ENCODE measurements around the gene FBXW4.
A peak's percentile ranks its signal among the peaks of the same experiment; 100 is the strongest.

The FBXW4 gene

GRCh38 chr10:101618871-101619270 is 76.1 kb downstream of the FBXW4 start:
- no peak for DNase-seq (ENCODE audit: low spot score)

GRCh38 chr10:101617824-101618568 is 77.0 kb downstream of the FBXW4 start:
- DNase-seq (ENCODE audit: low spot score), result no peak
- no peak for TF ChIP-seq CTCF (IDR thresholded peaks at IDR 0.05; ENCODE audit: borderline replicate concordance, control extremely low read depth, extremely low read depth, insufficient read depth, missing control alignments)
- in situ Hi-C loops (cut with MboI; ENCODE audit: low sequenced_read_pairs, unreplicated experiment), result no loop called here

More at GRCh38 chr10:101618871-101619270, 76.1 kb downstream of the FBXW4 start:
- in situ Hi-C loops (cut with MboI; ENCODE audit: low sequenced_read_pairs, unreplicated experiment), result no loop called here
- no peak for TF ChIP-seq CTCF (IDR thresholded peaks at IDR 0.05; ENCODE audit: borderline replicate concordance, control extremely low read depth, extremely low read depth, insufficient read depth, missing control alignments)

- no peak for TF ChIP-seq CTCF (IDR thresholded peaks at IDR 0.05; ENCODE audit: borderline replicate concordance, control extremely low read depth, extremely low read depth, insufficient read depth, missing control alignments)
- in situ Hi-C loops (cut with MboI; ENCODE audit: low sequenced_read_pairs, unreplicated experiment), result no loop called here
- DNase-seq (ENCODE audit: low spot score), result peak; percentile 83
These were observed 77.7 kb downstream of the FBXW4 start for GRCh38 chr10:101617102-101617823.

GRCh38 chr10:101616415-101617101 is 78.4 kb downstream of the FBXW4 start:
- no peak for DNase-seq (ENCODE audit: low spot score)
- in situ Hi-C loops (cut with MboI; ENCODE audit: low sequenced_read_pairs, unreplicated experiment), result no loop called here
- TF ChIP-seq CTCF (IDR thresholded peaks at IDR 0.05; ENCODE audit: borderline replicate concordance, control extremely low read depth, extremely low read depth, insufficient read depth, missing control alignments), result no peak

GRCh38 chr10:101615525-101616116 is 79.3 kb downstream of the FBXW4 start:
- no peak for DNase-seq (ENCODE audit: low spot score)
- no peak for TF ChIP-seq CTCF (IDR thresholded peaks at IDR 0.05; ENCODE audit: borderline replicate concordance, control extremely low read depth, extremely low read depth, insufficient read depth, missing control alignments)
- in situ Hi-C loops (cut with MboI; ENCODE audit: low sequenced_read_pairs, unreplicated experiment), result no loop called here
